NCI-H187 (cell line): Measurements from ENCODE around the gene SLC6A18.
"Not testable (repeated sequence)": the region's sequence is repeated elsewhere in the genome, so short reads cannot be mapped to it uniquely, and the experiment has no call there.

Experiments
- DNase-seq, 2 experiments: peaks; one replicate each; lab custom pipeline; 2025; lab: John Stamatoyannopoulos, UW

The SLC6A18 gene

DNA sequence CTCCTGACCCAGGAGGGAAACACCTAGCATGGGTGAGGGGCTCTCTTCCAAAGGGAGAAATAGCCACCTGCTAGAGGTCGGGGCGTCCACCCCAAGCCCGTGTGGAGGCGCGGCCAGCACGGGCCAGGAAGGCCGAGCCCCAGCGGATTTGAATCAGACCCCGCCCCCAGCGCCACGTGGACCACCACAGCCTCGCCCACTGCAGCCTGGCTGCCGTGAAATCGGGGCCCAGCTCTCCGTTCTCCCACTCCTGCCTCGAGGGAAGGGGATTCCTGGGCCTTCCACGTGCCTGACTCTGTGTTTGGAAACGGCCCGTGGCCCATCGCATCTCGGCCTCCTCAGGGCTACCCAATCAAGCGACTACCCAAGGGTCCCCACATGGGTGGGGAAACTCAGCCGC is 31.6 kb downstream of the SLC6A18 start:
- no peak for DNase-seq

DNA sequence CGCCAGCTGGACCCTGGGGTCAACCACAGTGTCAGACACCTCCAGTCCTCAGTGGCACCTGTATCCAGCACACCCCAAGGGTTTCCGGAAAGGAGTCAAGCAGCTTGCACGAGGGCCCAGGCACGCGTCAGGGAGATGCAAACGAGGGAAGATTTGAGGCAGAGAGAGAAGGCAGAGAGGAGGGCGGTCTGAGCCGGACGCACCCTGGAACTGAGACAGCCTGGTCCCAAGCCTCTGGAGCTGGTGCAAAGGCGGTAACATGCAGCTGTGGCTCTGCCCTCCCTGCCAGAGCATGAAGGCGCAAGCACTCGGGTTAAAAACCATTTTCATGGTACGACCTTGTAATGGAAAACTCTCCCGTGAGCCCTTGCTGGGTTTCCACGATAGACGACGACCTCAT is 32.2 kb downstream of the SLC6A18 start:
- DNase-seq, result no peak

DNA sequence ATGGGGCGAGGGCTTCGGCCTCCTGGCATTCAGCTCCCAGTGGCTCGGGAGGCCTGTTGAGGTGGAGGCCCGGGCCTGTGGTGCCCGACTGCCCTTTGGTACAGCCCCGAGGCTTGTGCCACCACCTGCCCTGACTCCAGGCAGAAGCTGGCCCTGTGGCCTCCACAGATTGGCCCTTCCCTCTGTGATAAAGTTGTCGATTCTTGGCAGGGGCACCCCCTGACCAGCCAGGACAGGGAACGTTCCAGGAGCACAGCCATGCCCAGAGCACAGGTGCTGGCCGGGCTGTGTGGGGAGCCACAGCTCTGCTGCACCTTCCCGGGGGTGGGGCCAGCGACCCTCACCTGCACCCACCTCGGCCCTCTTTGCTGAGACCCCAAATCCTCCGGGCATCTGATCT is 32.7 kb downstream of the SLC6A18 start:
- no peak for DNase-seq

DNA sequence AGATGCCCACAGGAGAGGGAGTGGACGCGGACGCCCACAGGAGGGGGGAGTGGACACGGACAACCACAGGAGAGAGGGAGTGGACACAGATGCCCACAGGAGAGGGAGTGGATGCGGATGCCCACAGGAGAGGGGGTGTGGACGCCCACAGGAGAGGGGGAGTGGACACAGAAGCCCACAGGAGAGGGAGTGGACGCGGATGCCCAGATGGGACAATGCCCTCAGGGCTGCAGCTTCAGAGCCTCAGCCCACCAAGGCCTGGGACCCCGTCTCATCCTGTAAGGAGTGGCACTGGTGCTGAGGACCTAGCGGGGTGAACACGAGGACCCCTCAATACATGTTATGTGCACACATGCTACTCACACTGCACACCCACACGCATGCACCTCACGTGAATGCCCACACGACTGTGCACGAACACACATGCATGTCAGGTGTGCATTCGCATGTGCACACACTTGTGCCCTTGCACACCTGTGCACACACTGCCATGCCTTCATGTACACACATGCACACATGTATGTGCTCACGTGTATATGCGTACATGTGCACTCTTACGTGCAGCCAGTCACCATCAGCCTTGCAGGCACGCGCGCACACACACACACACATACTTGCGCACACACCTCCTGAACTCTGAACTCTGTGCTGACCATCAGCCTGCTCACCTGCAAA is 34.8 kb downstream of the SLC6A18 start:
- no peak for DNase-seq

DNA sequence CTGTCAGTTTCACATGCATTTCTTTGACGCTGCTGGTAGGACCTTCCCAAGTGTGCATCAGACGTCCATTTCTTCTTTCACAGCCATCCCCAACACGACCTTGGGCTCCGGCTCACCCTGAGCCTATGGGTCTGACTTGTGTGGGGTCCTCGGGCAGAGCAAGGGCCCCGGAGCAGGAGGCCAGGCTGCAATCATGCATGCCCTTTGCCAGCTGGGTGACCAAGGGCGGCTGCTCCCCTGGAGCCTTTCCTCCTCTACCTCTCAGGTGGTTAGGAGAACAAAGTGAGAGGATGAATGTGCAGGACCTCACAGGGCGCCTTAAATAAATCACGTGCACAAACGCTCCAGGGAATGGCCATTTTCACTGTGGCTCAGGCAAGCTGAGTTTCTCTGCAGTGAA is 36.5 kb downstream of the SLC6A18 start:
- no peak for DNase-seq

DNA sequence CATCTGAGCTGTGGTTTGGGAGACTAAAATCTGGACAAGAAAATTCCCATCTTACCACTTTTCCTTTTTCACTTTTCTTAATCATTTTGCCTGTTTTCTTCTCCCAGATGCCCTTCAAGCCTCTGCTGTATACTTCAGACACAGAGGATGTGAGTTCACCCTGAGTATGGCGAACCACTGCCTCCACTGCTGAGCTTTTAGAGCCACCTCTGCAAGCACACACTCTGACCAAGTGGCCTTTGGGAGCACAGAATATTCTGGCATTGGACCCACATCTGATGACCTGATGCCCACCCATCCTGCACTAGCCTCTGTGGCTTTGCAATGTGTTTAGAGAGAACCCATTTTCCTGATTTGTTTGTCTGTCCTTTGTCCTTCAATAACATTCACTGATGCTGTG is 37.2 kb downstream of the SLC6A18 start:
- no peak for DNase-seq

DNA sequence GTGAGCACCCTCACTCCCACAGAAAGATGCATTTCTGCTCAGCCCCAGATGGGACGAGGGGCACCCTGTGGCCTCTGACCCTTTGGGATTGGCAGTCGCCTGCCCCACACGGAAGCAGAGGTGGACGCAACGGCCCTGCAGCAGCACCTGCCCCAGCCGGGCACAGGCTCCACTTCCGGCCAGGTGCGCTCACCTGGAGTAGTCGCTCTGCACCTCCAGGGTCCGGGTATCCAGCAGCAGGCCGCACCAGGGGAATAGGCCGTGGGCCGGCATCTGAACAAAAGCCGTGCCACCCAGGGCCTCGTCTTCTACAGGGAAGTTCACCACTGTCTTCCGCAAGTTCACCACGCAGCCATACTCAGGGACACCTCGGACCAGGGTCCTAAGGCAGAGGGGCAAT is 39.0 kb downstream of the SLC6A18 start:
- DNase-seq, result no peak

DNA sequence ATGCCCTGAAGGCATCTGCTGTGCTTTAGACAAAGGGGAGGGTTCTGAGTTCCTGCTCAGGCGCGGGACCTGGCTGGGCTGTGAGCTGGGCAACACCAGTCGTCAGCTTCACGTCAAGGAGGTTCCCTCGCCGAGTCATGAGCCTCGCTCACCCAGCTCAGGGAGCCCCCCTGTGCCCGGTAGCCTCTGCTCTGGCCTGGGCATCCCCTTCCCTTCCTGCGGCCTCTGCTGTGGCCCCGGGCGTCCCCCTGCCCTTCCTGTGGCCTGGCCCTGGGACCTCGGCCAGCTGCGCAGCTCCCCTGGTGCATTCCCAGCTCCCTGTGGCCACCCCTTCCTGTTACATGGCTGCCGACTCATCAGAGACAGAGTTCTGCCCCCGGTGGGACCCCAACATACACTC is 39.8 kb downstream of the SLC6A18 start:
- DNase-seq, result no peak

DNA sequence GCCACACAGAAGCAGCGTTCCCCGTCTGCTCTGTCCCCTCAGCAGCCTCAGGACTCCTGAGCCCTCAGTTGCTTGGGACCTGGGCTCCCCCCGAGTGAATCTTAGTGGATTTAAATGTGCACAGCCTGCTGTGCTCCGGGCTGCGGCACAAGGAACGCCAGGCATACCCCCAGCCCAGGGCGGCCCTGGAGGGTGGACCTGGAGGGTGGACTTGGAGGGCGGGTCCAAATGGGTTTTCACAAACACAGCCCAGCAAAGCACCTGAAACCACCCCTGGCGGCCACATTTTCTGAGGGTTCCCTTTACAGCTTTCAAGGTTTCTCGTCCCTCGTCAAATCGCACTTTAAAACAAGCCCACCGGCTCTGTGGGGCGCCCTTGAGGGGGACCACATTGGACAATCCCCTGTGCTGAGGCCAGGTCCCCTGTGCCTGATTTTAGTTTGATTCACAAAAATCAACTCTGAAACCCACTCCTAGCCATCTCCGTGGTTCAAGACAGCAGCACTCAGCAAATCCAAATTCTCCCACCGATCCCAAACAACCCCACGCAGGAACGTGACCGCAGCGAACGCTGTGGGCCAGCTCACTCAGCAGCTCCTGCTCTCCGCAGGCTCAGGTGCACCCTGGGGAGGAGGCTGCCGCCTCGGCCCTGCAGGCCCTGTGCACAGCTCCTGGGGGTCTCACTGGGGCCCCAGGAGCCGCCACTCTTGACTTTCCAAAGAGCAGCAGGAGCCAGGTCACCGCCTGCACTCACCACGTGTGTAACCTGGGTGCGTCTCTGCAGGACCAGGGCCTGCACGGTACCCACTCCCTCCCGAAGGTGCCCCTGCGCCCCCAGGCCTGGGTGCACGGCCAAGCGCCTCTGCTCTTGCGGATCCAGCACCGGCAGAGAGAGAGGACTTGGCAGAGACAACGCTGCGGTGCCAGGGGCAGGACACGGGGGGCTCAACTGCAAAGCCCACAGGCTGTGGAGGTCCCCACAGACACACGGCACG is 40.6 kb downstream of the SLC6A18 start:
- no peak for DNase-seq

DNA sequence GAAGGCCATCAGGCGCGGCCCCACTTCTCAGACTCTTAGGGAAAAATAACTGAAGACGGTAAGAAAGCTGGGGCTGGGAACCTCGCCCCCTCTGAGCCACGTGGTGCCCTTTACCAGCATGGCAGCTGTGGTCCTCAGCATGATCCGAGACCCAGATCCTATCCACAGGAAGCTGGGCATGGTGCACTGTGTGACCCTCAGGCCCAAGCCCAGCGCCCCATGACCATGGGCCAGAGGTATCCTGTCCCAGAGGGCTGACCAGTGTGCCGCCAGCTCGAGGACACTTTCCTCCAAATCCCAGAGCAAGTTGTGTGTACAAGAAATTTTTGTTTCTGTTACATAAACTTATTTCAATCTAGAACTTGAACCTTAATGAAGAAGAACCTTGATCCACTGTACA is 41.6 kb downstream of the SLC6A18 start:
- DNase-seq, result no peak

DNA sequence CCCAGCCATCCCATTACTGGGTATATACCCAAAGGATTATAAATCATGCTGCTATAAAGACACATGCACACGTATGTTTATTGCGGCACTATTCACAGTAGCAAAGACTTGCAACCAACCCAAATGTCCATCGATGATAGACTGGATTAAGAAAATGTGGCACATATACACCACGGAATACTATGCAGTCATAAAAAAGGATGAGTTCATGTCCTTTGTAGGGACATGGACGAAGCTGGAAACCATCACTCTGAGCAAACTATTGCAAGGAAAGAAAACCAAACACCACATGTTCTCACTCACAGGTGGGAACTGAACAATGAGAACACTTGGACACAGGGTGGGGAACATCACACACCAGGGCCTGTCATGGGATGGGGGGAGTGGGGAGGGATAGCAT is 42.3 kb downstream of the SLC6A18 start:
- DNase-seq, result not testable (repeated sequence)

DNA sequence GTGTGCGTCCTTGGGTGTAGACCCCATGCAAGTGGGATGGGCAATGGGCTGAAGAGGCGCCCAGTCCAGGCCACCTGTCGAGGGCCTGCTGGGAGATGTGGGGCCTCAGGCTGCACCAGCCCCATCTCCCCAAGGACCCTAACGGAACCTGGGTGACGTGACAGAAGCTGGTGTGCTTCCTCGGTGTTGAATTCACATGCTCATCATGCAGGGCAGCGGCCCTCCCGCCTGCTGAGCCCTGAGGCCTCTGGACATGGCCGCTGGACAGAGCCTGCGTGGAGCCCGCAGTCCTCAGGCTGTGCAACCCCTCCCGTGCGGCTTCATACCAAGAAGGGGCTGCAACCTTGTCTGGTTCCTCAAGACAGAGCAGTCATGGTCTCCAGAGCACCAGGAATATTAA is 42.9 kb downstream of the SLC6A18 start:
- no peak for DNase-seq

DNA sequence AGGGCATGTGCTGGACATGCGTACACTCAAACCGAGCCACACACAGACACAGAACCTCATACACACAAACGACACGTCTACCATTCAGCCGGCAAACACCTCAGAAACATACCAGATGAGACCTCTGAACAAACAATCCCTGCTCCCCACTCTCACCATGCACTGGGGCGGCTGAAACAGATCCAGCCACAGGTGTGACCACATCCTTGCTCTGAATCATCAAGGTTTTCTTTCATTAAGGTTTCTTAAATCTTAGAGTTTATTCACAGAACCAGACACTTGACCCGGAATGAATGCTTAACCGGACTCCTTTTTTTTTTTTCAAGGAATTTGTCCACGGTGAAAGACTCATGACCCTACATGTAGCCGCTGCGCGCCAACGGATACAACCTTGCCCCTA is 43.5 kb downstream of the SLC6A18 start:
- no peak for DNase-seq

DNA sequence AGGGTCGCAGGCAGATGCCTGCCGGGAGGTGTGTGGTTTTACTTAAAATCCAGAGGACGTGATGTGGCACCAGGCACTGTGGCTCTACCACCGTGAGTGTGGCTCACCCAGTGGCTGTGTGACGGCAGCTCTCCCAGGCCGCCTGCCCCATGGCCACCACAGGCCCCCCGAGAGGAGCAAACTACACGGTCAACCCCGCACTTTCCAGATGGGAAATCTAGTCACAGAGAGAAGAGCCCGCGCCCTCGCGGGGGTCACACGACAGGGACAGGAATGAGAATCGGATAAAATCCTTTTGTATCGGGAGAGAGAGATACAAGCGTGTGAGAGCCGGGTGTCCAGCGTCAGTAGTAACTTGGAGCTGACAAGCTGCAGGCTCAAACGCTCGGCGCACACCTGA is 45.2 kb downstream of the SLC6A18 start:
- DNase-seq, result no peak

DNA sequence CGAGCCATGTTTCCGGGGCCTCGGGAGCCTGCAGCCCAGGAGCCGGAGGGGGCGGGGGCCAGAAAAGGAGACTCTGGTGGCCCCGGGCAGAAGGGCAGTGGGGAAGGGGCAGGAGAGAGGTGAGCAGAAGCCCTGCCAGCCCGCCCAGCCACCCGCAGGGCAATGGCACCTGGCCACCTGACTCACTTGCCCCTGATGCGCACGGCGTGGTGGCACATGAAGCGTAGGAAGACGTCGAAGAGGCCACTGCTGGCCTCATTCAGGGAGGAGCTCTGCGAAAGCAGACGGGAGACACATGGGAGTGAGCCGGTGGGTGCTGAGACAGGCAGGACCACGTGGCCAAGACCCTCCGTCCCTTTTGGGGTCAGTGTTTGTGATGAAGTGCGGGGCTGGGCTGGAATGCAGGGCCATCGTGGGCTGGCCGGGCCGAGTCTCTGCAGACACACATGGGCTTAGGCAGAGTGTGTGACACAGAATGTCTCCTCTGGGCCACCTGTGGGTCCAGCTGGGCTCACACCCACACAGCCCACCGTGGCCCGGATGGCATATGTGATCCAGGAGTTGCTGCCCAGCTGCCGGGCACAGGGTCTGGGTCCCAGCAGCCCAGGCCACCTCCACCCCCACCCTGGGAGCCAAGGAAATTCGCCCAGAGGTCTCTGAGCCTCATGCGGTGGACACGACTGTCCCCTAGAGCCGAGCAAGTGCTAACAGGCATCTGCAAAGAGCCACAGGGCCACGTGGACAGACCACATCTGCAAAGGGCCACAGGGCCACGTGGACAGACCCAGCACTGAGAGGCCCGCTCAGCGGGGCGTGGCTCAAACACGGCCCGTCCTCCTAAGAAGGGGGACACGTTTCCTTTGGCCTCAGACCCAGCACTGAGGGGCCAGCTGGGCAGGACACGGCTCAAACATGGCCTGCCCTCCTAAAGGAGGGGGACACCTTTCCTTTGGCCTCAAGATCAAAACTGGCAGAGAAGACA is 46.0 kb downstream of the SLC6A18 start:
- no peak for DNase-seq

DNA sequence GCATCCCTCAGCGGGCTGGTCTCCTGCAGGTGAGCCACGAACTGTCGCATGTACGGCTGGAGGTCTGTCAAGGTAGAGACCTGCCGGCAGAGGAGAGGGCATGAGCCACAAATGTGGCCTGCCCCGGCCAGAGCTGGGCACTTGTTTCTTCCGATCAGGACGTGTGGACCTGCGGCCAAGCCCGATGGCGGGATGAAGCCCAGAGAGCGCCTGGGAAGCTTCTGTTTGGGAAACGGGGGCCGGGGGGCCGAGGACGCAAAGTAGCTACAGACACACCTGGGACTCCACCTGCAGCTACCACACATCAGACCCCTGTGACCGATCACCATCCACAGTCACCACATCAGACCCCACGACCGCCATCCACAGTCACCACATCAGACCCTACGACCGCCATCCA is 47.0 kb downstream of the SLC6A18 start:
- DNase-seq, result no peak

DNA sequence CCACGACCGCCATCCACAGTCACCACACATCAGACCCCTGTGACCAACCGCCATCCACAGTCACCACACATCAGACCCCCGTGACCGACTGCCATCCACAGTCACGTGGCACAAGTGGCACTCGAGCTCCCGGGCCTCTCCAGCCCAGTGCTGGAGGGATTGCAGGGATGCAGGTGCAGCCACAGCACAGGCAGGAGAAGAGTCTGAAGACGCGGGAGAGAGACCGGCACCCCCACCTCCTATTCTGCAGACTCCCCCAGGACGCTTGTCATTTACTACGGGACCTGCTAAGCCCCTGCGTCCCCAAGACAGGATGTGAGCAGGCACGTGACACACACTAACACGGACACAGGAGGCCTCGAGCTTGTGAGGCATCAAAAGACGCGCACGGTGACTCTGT is 48.6 kb downstream of the SLC6A18 start:
- DNase-seq, result no peak

DNA sequence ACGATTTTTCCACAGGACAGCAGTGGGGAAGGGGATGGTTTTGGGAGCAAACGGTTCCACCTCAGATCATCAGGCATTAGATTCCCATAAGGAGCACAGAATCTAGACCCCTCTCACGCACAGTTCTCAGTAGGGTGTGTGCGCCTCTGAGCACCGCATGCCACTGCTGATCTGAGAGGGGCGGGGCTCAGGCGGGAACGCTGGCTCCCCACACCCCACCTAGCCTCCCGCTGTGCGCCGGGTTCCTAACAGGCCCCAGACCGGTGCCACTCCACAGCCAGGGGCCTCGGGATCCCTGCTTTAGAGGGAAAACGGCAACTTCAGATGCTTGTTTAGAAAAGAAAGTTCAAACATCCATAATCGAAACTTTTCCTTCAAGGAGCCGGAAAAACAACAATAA is 49.3 kb downstream of the SLC6A18 start:
- DNase-seq, result no peak

DNA sequence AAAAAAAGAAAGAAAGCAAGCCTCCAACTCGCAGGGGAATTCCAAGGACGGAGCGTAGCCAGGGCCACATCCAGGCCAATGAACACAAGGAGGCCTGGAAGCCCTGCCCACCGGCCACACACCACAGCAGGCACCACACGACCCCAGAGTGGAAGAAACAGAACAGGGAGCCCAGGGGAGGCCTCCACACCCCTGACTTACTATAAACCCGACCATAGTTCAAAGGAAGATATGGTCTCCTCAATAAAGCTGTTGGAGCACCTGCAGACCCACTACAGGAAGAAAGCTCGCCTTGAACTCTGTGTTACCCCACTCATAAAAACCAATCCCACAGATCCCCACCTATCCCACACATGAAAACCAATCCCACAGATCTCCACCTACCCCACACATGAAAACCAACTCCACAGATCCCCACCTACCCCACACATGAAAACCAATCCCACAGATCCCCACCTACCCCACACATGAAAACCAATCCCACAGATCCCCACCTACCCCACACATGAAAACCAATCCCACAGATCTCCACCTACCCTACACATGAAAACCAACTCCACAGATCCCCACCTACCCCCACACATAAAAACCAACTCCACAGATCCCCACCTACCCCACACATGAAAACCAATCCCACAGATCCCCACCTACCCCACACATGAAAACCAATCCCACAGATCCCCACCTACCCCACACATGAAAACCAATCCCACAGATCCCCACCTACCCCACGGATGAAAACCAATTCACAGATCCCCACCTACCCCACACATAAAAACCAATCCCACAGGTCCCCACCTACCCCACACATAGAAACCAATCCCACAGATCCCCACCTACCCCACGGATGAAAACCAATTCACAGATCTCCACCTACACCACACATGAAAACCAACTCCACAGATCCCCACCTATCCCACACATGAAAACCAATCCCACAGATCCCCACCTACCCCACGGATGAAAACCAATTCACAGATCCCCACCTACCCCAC is 50.5 kb downstream of the SLC6A18 start:
- DNase-seq, result not testable (repeated sequence)

DNA sequence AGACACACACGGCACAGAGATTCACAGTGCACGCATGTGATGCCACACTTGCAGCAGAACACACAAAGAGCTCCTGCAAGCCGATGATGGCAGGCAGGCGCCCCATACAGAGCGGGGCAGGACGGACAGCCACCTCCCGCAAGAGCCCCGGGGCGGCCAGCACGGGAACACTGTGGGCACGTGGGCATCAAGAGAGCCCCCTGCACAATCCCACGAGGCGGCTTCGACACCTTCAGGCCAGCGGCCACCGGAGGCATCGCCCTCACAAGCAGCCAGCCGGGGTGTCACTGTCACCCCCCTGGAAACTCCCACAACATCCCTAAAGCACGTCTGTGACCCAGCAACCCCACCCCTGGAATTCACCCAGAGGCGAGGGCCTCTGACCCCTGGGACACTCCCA is 51.7 kb downstream of the SLC6A18 start:
- DNase-seq, result no peak

DNA sequence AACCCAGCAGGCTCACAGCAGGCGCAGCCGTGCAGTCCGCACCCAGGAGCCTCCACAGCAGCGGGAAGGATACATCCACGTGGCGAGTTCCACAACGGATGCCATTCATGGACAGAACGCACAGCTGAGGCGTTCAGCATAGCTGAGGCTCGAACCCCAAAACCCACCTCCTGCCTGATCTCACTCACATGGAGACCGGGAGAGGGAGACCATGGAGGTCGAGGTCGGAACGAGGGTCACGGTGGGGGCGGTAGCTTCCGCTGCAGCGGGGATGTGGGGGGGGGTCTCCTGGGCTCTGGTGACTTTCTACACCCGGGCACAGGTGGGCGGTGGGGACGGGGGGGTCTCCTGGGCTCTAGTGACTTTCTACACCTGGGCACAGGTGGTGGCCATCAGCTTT is 52.1 kb downstream of the SLC6A18 start:
- DNase-seq, result no peak
